Right atrium auricular region (tissue), 2 donors: ENCODE results near the gene PARVG. TPM values are rescaled to one million over a fixed set of nuclear protein-coding genes. Genes with fewer than 3 reads are reported as not detected.
A peak's percentile ranks its signal among the peaks of the same experiment; 100 is the strongest.

Source experiments
- DNase-seq: peaks from one replicate; pipeline ENCODE4 v3.0.0-alpha.2; 2019; ENCODE audit warnings: low spot score
- H3K27ac ChIP-seq, 2 donors: fragments of 200-600 bp; sonication (generic); 1 replicate in 1 of 2; 2 replicates in 1 of 2; pipeline ENCODE4 v1.5.1; 2016 to 2019
- H3K27me3 ChIP-seq, 2 donors: fragments of 200-600 bp; sonication (generic); one replicate each; pipeline versions ENCODE4 v1.5.1 to v1.6.0; 2017 to 2019
- H3K36me3 ChIP-seq: fragments of 200-600 bp; sonication (generic); one replicate; pipeline ENCODE4 v1.5.1; 2016
- H3K4me1 ChIP-seq, 2 donors: fragments of 200-600 bp; sonication (generic); one replicate each; pipeline versions ENCODE4 v1.5.1 to v1.6.0; 2017 to 2019
- H3K4me3 ChIP-seq, 2 donors: fragments of 200-600 bp; sonication (generic); 1 replicate in 1 of 2; 2 replicates in 1 of 2; pipeline ENCODE4 v1.5.1; 2017 to 2019; ENCODE audit warnings: mild to moderate bottlenecking in 1 of 2, moderate library complexity in 1 of 2
- H3K9me3 ChIP-seq, 2 donors: fragments of 200-600 bp; sonication (generic); one replicate each; pipeline ENCODE4 v1.5.1; 2019
- total RNA-seq, 2 donors: library from RNA; depleted of rRNA; stranded (reverse); fragments of >200 nt; gene quantifications; one replicate each; pipeline ENCODE4 v1.1.0, GENCODE V29; 2016
- TF ChIP-seq, protein P1 (sequence below), 2 donors: fragments of 200-600 bp; sonication (generic); IDR thresholded peaks; one replicate each; pipeline ENCODE4 v1.5.1; 2019; ENCODE audit warnings: antibody characterized with exemption in 2 of 2

PARVG gene
- total RNA-seq, 2 donors from 2014 or later, result 2.1 to 7.2 TPM

GRCh38 chr22:44214764-44215163, 34.0 kb downstream of the PARVG start:
- H3K4me3 ChIP-seq, result no peak overlapping the region
- no peaks in the 10 kb centered on the region for H3K36me3 ChIP-seq
- H3K27ac ChIP-seq, result no peak overlapping the region
- peak; percentile 7 for DNase-seq
- TF ChIP-seq, protein P1, sequence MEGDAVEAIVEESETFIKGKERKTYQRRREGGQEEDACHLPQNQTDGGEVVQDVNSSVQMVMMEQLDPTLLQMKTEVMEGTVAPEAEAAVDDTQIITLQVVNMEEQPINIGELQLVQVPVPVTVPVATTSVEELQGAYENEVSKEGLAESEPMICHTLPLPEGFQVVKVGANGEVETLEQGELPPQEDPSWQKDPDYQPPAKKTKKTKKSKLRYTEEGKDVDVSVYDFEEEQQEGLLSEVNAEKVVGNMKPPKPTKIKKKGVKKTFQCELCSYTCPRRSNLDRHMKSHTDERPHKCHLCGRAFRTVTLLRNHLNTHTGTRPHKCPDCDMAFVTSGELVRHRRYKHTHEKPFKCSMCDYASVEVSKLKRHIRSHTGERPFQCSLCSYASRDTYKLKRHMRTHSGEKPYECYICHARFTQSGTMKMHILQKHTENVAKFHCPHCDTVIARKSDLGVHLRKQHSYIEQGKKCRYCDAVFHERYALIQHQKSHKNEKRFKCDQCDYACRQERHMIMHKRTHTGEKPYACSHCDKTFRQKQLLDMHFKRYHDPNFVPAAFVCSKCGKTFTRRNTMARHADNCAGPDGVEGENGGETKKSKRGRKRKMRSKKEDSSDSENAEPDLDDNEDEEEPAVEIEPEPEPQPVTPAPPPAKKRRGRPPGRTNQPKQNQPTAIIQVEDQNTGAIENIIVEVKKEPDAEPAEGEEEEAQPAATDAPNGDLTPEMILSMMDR (IDR thresholded peaks at IDR 0.05), result no peak
- peaks cover 0 to 25% of the 10 kb centered on the region in 2 donors for H3K9me3 ChIP-seq
- H3K27me3 ChIP-seq, result no peaks in the 10 kb centered on the region
- H3K4me1 ChIP-seq, result peaks cover 0 to 11% of the 10 kb centered on the region in 2 donors

DNA sequence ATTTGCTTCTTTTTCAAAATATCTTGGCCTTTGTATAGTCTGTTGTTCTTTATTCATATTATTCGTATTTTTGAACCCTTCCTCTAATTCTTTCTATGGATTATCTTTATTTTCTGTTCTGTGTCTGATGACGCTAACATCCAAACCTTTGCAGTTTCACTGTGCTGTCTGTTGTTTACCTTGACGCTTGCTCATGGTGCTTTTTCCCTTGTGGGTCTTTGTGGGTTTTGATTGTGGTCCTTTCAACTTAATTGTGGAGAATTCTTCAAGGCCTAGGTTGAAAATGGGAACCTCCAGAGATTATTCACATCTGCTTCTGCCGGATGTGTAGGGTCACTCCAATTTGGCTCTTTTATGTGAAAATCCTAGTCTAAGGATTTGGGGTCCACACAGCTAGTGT, 34.6 kb downstream of the PARVG start:
- Histone ChIP-seq H3K4me1 (peaks cover 0 to 11% of the 10 kb centered on the region in 2 donors), H3K9me3 (peaks cover 0 to 20% of the 10 kb centered on the region in 2 donors), H3K36me3 (no peaks in the 10 kb centered on the region), H3K27ac (no peak overlapping the region), H3K4me3 (no peak overlapping the region), H3K27me3 (no peaks in the 10 kb centered on the region)
- DNase-seq, result no peak
- TF ChIP-seq, protein P1 (IDR thresholded peaks at IDR 0.05), result no peak

GRCh38 chr22:44217346-44217745, 36.6 kb downstream of the PARVG start:
- TF ChIP-seq, protein P1 (IDR thresholded peaks at IDR 0.05), result no peak
- H3K4me1 ChIP-seq, result peaks cover 0 to 3% of the 10 kb centered on the region in 2 donors
- no peaks in the 10 kb centered on the region for H3K36me3 ChIP-seq
- H3K4me3 ChIP-seq, result no peak overlapping the region
- no peak overlapping the region for H3K27ac ChIP-seq
- H3K9me3 ChIP-seq, result peaks cover 0 to 23% of the 10 kb centered on the region in 2 donors
- no peaks in the 10 kb centered on the region for H3K27me3 ChIP-seq
- peak; percentile 36 for DNase-seq

GRCh38 chr22:44218071-44218470, 37.3 kb downstream of the PARVG start:
- no peaks in the 10 kb centered on the region for H3K27me3 ChIP-seq
- no peak for DNase-seq
- TF ChIP-seq, protein P1 (IDR thresholded peaks at IDR 0.05), result no peak

DNA sequence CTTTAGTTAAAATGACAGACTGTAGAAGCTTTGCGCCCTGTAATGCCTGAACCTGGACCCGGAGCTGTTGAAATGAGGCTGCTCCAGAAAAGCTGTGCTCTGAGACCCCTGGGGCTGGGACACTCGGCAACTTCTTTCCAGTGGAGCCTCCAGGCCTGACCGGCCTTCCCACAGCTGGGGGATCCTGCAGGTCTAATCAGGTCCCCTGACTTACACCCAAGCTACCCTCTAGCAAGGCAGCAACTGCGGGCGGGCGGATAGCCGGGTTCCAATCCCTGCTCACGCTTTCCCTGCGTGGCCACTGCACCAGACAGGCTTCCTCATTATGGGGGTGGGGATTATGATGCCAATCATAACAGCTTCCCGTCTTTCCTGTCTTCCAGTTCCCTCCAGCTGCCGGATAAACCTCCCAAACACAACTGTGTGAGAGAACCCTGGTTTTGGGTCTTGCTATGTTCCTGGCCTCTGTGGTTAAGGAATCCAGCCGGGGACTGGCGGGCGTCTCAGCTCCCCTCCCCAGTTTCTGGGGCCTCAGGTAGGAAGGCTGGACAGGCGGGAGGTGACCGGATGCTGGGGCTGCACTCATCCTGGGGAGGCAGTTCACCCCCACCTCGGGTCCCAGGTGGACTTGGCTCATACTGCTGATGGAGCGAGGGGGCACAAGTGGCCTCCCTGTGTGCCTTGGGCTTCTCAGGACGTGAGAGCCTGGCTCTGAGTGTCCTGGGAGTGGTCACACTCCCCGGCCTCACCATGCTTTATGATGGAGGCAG, 38.6 kb downstream of the PARVG start:
- Histone ChIP-seq H3K9me3 (peaks cover 0 to 23% of the 10 kb centered on the region in 2 donors), H3K4me3 (no peak overlapping the region), H3K36me3 (no peaks in the 10 kb centered on the region), H3K27me3 (no peaks in the 10 kb centered on the region), H3K4me1 (no peaks in the 10 kb centered on the region), H3K27ac (no peak overlapping the region)
- TF ChIP-seq, protein P1 (IDR thresholded peaks at IDR 0.05), result no peak
- peak; percentile 48 for DNase-seq

More at GRCh38 chr22:44218071-44218470, 37.3 kb downstream of the PARVG start:
- Histone ChIP-seq H3K36me3 (no peaks in the 10 kb centered on the region), H3K27ac (no peak overlapping the region), H3K4me3 (no peak overlapping the region), H3K4me1 (no peaks in the 10 kb centered on the region), H3K9me3 (peaks cover 0 to 23% of the 10 kb centered on the region in 2 donors)
